KMS-11 (cell line): Measurements from ENCODE around the gene SLC10A2.

Experiments
- H2AFZ ChIP-seq: fragments of 200-600 bp; sonication (generic); 2 replicates; pipeline ENCODE4 v1.6.1; 2016; ENCODE audit warnings: antibody characterized with exemption, mixed run types, low read depth
- H3K27ac ChIP-seq: fragments of 200-600 bp; sonication (generic); 2 replicates; pipeline ENCODE4 v1.6.1; 2016; ENCODE audit warnings: mild to moderate bottlenecking, mixed run types
- H3K27me3 ChIP-seq: fragments of 200-600 bp; sonication (generic); 2 replicates; pipeline ENCODE4 v1.6.1; 2017; ENCODE audit warnings: mild to moderate bottlenecking, low read depth, mixed run types, moderate library complexity; ENCODE audit not compliant: insufficient read depth
- H3K36me3 ChIP-seq: fragments of 200-600 bp; sonication (generic); 2 replicates; pipeline ENCODE4 v1.6.1; 2017; ENCODE audit warnings: mild to moderate bottlenecking, mixed run types; ENCODE audit not compliant: insufficient read depth
- H3K4me1 ChIP-seq: fragments of 200-600 bp; sonication (generic); 2 replicates; pipeline ENCODE4 v1.6.1; 2016; ENCODE audit warnings: mild to moderate bottlenecking, low read depth, mixed run types; ENCODE audit not compliant: poor library complexity, severe bottlenecking
- H3K4me2 ChIP-seq: fragments of 200-600 bp; sonication (generic); 2 replicates; pipeline ENCODE4 v1.7.0; 2016; ENCODE audit warnings: mild to moderate bottlenecking, mixed run types
- H3K4me3 ChIP-seq: fragments of 200-600 bp; sonication (generic); IDR thresholded peaks from 2 replicates; pipeline ENCODE4 v1.6.1; 2017; ENCODE audit warnings: low read depth, low read length, mixed read lengths; ENCODE audit not compliant: insufficient read depth
- H3K79me2 ChIP-seq: fragments of 200-600 bp; sonication (generic); 2 replicates; pipeline ENCODE4 v1.6.1; 2016; ENCODE audit warnings: low read depth, mixed run types; ENCODE audit not compliant: insufficient read depth
- H3K9ac ChIP-seq: fragments of 200-600 bp; sonication (generic); 2 replicates; pipeline ENCODE4 v1.6.1; 2016; ENCODE audit warnings: mild to moderate bottlenecking, mixed run types
- H4K20me1 ChIP-seq: fragments of 200-600 bp; sonication (generic); 2 replicates; pipeline ENCODE4 v1.6.1; 2016; ENCODE audit warnings: mild to moderate bottlenecking, mixed run types; ENCODE audit not compliant: insufficient read depth
- TF ChIP-seq, protein P1 (sequence below): fragments of 200-600 bp; sonication (generic); conservative IDR thresholded peaks from 2 replicates; pipeline ENCODE4 v1.6.1; 2017; ENCODE audit warnings: low read depth, mild to moderate bottlenecking, antibody characterized with exemption, low read length, moderate library complexity, mixed read lengths

SLC10A2 gene

DNA sequence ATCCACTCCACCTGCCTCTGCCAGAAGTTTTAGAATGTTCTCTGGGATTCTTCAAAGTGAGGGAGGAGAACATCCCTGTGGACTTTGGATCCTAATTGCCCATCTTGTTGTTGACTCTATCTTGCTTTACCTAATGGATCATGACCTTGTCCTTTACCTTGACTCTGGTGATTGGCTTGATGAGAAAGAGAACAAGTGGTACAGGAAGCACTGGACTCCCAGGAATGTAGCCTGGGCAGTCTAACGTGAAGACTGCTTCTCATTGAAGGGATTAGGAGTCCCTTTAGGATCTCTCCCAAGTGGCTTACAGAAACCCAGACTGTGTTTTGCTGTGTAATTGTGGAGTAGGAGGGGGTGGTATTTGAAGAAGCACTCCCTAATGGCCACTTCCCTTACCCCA is 63.9 kb downstream of the SLC10A2 start:
- Histone ChIP-seq H3K79me2 (no peaks in the 10 kb centered on the region), H3K9ac (no peak overlapping the region), H3K27ac (no peak overlapping the region), H3K4me3 (no peak overlapping the region), H3K36me3 (no peaks in the 10 kb centered on the region), H4K20me1 (no peaks in the 10 kb centered on the region), H3K4me2 (no peak overlapping the region), H3K4me1 (no peaks in the 10 kb centered on the region), H3K27me3 (no peaks in the 10 kb centered on the region), H2AFZ (no peak overlapping the region)
- TF ChIP-seq, protein P1, sequence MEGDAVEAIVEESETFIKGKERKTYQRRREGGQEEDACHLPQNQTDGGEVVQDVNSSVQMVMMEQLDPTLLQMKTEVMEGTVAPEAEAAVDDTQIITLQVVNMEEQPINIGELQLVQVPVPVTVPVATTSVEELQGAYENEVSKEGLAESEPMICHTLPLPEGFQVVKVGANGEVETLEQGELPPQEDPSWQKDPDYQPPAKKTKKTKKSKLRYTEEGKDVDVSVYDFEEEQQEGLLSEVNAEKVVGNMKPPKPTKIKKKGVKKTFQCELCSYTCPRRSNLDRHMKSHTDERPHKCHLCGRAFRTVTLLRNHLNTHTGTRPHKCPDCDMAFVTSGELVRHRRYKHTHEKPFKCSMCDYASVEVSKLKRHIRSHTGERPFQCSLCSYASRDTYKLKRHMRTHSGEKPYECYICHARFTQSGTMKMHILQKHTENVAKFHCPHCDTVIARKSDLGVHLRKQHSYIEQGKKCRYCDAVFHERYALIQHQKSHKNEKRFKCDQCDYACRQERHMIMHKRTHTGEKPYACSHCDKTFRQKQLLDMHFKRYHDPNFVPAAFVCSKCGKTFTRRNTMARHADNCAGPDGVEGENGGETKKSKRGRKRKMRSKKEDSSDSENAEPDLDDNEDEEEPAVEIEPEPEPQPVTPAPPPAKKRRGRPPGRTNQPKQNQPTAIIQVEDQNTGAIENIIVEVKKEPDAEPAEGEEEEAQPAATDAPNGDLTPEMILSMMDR = no peak

DNA sequence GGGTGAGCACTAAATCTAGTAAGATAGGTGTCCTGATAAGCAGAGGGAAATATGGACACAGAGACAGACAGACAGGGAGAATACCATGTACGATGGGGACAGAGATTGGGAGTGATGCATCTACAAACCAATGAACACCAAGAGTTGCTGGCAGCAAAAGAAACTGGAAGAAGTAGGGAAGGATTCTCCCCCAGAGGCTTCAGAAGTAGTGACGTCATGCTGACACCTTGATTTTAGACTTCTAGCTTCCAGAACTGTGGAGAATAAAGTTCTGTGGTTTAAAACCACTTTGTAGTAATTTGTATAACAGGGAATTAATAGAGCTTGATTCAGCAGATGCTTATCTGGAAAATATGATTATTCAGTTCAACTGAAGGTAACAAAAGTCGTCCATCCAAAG is 66.1 kb downstream of the SLC10A2 start:
- no peak overlapping the region for H3K4me2 ChIP-seq
- H3K27ac ChIP-seq = no peak overlapping the region
- H3K79me2 ChIP-seq = no peaks in the 10 kb centered on the region
- H4K20me1 ChIP-seq = no peaks in the 10 kb centered on the region
- H3K9ac ChIP-seq = no peak overlapping the region
- H3K4me1 ChIP-seq = no peaks in the 10 kb centered on the region
- H3K27me3 ChIP-seq = no peaks in the 10 kb centered on the region
- no peak overlapping the region for H2AFZ ChIP-seq
- no peaks in the 10 kb centered on the region for H3K36me3 ChIP-seq
- TF ChIP-seq, protein P1 = no peak
- H3K4me3 ChIP-seq = no peak overlapping the region

DNA sequence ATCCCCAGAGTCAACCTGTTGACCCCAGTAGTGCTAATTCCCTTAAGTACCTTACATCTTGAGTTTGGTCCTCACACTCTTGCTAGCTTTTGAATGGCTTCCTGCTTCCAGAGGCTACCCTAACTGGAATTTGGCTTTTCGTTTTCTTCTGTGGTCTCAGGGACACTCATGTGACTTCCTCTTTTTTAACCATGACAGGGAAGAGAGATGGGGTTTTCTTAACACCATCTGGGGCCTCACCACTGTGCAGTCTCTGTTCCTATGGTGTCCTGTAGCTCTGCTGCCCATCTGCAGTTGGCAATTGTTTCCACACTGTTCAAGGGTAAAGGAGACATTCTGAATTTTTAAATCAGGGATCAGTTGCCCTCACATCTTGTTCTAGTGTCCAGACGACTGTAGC is 66.7 kb downstream of the SLC10A2 start:
- Histone ChIP-seq H4K20me1 (no peaks in the 10 kb centered on the region), H3K36me3 (no peaks in the 10 kb centered on the region), H3K9ac (no peak overlapping the region), H3K27me3 (no peaks in the 10 kb centered on the region), H3K79me2 (no peaks in the 10 kb centered on the region), H2AFZ (no peak overlapping the region), H3K4me2 (no peak overlapping the region), H3K4me3 (no peak overlapping the region), H3K4me1 (no peaks in the 10 kb centered on the region), H3K27ac (no peak overlapping the region)
- TF ChIP-seq, protein P1 = no peak
